HG03135 (cell line): ENCODE results near the gene LIMK2.
"Not testable (repeated sequence)": the region's sequence is repeated elsewhere in the genome, so short reads cannot be mapped to it uniquely, and the experiment has no call there.

ENCODE experiments used
- ATAC-seq: cut with Tn5 transposase; IDR thresholded peaks from one replicate; pipeline ENCODE4 v1.9.1; 2021; ENCODE audit warnings: mild to moderate bottlenecking, moderate library complexity; ENCODE audit not compliant: unreplicated experiment

LIMK2 gene

GRCh38 chr22:31241936-31242335 is 29.8 kb downstream of the LIMK2 start:
- ATAC-seq, result no peak

GRCh38 chr22:31243339-31244045 is 31.4 kb downstream of the LIMK2 start:
- ATAC-seq, result no peak

GRCh38 chr22:31244046-31244942 is 32.2 kb downstream of the LIMK2 start:
- ATAC-seq, result no peak

- ATAC-seq, result no peak
Observed at GRCh38 chr22:31244943-31245451, 32.9 kb downstream of the LIMK2 start.

GRCh38 chr22:31245998-31246397 is 33.9 kb downstream of the LIMK2 start:
- ATAC-seq, result not testable (repeated sequence)

GRCh38 chr22:31246687-31247086 is 34.6 kb downstream of the LIMK2 start:
- no peak for ATAC-seq

- no peak for ATAC-seq
Observed at GRCh38 chr22:31247726-31248125, 35.6 kb downstream of the LIMK2 start.

GRCh38 chr22:31248138-31248745 is 36.1 kb downstream of the LIMK2 start:
- no peak for ATAC-seq

GRCh38 chr22:31248965-31249958 is 37.2 kb downstream of the LIMK2 start:
- no peak for ATAC-seq

- ATAC-seq, result no peak
Observed at GRCh38 chr22:31250740-31251600, 38.9 kb downstream of the LIMK2 start.

GRCh38 chr22:31253949-31254348 is 41.9 kb downstream of the LIMK2 start:
- no peak for ATAC-seq

GRCh38 chr22:31259798-31260473 is 47.8 kb downstream of the LIMK2 start:
- ATAC-seq, result no peak

- ATAC-seq, result no peak
Observed at GRCh38 chr22:31260474-31260856, 48.4 kb downstream of the LIMK2 start.

- no peak for ATAC-seq
Observed at GRCh38 chr22:31262312-31263133, 50.4 kb downstream of the LIMK2 start.

- ATAC-seq, result no peak
Observed at GRCh38 chr22:31263896-31264640, 52.0 kb downstream of the LIMK2 start.

GRCh38 chr22:31268281-31268680 is 56.2 kb downstream of the LIMK2 start:
- ATAC-seq, result no peak

- ATAC-seq, result no peak
Observed at GRCh38 chr22:31269892-31270579, 57.9 kb downstream of the LIMK2 start.
